Fibroblast of lung (primary cell): ENCODE measurements around the gene SLC25A1. TPM values are rescaled to one million over a fixed set of nuclear protein-coding genes. Genes with fewer than 3 reads are reported as not detected.

ENCODE experiments used
- DNase-seq, 2 donors: peaks; one replicate each; pipeline versions ENCODE4 v3.0.0 to v3.0.0-alpha.2; 2010; ENCODE audit warnings: low read depth in 2 of 2
- H2AFZ ChIP-seq: 2 replicates; pipeline ENCODE4 v1.5.1; 2012; ENCODE audit warnings: low read length, control low read depth, inconsistent platforms
- H3K27ac ChIP-seq: 2 replicates; pipeline ENCODE4 v1.5.1; 2011; ENCODE audit warnings: low read length, control low read depth; ENCODE audit not compliant: insufficient read depth
- H3K27me3 ChIP-seq: 2 replicates; pipeline ENCODE4 v1.5.1; 2011; ENCODE audit warnings: mild to moderate bottlenecking, low read length; ENCODE audit not compliant: control insufficient read depth, insufficient read depth
- H3K36me3 ChIP-seq: 2 replicates; pipeline ENCODE4 v1.5.1; 2011; ENCODE audit warnings: low read length; ENCODE audit not compliant: control insufficient read depth, insufficient read depth
- H3K4me1 ChIP-seq: 2 replicates; pipeline ENCODE4 v1.5.1; 2011; ENCODE audit warnings: low read length; ENCODE audit not compliant: control insufficient read depth, insufficient read depth; ENCODE audit errors: extremely low read depth
- H3K4me2 ChIP-seq: 2 replicates; pipeline ENCODE4 v1.5.1; 2011; ENCODE audit warnings: low read length, control low read depth; ENCODE audit not compliant: insufficient read depth; ENCODE audit errors: extremely low read depth
- H3K4me3 ChIP-seq, 4 experiments: fragments of 200-600 bp in 1 of 4; sonication (generic) in 1 of 4; replicated peaks in 1 of 4; 2 replicates each; pipeline ENCODE4 v1.5.1; 2011 to 2016; ENCODE audit warnings: low read length in 4 of 4, low read depth in 3 of 4, mild to moderate bottlenecking in 3 of 4, control low read depth in 2 of 4, inconsistent platforms in 1 of 4, mixed read lengths in 1 of 4; ENCODE audit not compliant: insufficient read depth in 1 of 4; ENCODE audit errors: control extremely low read depth in 1 of 4
- H3K79me2 ChIP-seq: 2 replicates; pipeline ENCODE4 v1.5.1; 2012; ENCODE audit warnings: mild to moderate bottlenecking, low read length, inconsistent platforms; ENCODE audit not compliant: control insufficient read depth, insufficient read depth
- H3K9ac ChIP-seq: 2 replicates; pipeline ENCODE4 v1.5.1; 2011; ENCODE audit warnings: mild to moderate bottlenecking, low read length, control low read depth; ENCODE audit not compliant: insufficient read depth
- H3K9me3 ChIP-seq: 2 replicates; pipeline ENCODE4 v1.5.1; 2012; ENCODE audit warnings: low read depth, low read length; ENCODE audit not compliant: control insufficient read depth, insufficient read depth
- H4K20me1 ChIP-seq: 2 replicates; pipeline ENCODE4 v1.5.1; 2011; ENCODE audit warnings: low read length; ENCODE audit not compliant: control insufficient read depth, insufficient read depth; ENCODE audit errors: extremely low read depth
- CTCF ChIP-seq, 2 donors: IDR thresholded peaks in 1 of 2; conservative IDR thresholded peaks in 1 of 2; 1 replicate in 1 of 2; 2 replicates in 1 of 2; pipeline ENCODE4 v1.5.1; 2011 to 2012; ENCODE audit warnings: low read length in 2 of 2, control low read depth in 1 of 2, inconsistent platforms in 1 of 2, low read depth in 1 of 2, mild to moderate bottlenecking in 1 of 2
- EZH2 ChIP-seq: IDR thresholded peaks from 2 replicates; pipeline ENCODE4 v1.5.1; 2012; ENCODE audit warnings: low read length, control low read depth, mild to moderate bottlenecking; ENCODE audit errors: missing control alignments
- polyA plus RNA-seq, 2 donors: library from polyadenylated mRNA; depleted of rRNA in 1 of 2; stranded (reverse) in 1 of 2; unstranded in 1 of 2; fragments of >200 nt; gene quantifications; 2 replicates each; pipeline ENCODE4 v1.2.1, GENCODE V29; 2011 to 2012; ENCODE audit warnings: missing spikeins in 1 of 2
- total RNA-seq: library from RNA; depleted of rRNA; stranded (reverse); fragments of >200 nt; gene quantifications from 2 replicates; pipeline ENCODE4 v1.2.1, GENCODE V29; 2014

Gene SLC25A1
- total and polyA plus RNA-seq, 2 donors (not counting 1 experiment from before 2014, with no cell fraction given), result 56.1 to 161 TPM

- Histone ChIP-seq H3K9ac (no peak overlapping the region), H3K9me3 (no peaks in the 10 kb centered on the region), H3K27me3 (no peaks in the 10 kb centered on the region), H3K79me2 (peaks cover 12% of the 10 kb centered on the region), H4K20me1 (no peaks in the 10 kb centered on the region), H3K4me1 (no peaks in the 10 kb centered on the region), H2AFZ (no peak overlapping the region), H3K27ac (no peak overlapping the region), H3K4me3 (no peak overlapping the region), H3K36me3 (peaks cover 29% of the 10 kb centered on the region), H3K4me2 (no peak overlapping the region)
- DNase-seq, result no peak
- no peak for TF ChIP-seq EZH2
- no peak for TF ChIP-seq CTCF (conservative IDR thresholded peaks at IDR 0.05 in 1 of 2, IDR thresholded peaks at IDR 0.05 in 1 of 2; ENCODE audit: low read depth in 1 of 2, low read length in 2 of 2)
Measured at GRCh38 chr22:19139974-19140373, 38.6 kb downstream of the SLC25A1 start.

GRCh38 chr22:19139001-19139356 lies 39.6 kb downstream of the SLC25A1 start:
- no peak overlapping the region for H3K4me2 ChIP-seq
- H3K27ac ChIP-seq, result no peak overlapping the region
- no peaks in the 10 kb centered on the region for H3K27me3 ChIP-seq
- no peaks in the 10 kb centered on the region for H3K4me1 ChIP-seq
- H3K9me3 ChIP-seq, result no peaks in the 10 kb centered on the region
- no peak for DNase-seq
- H4K20me1 ChIP-seq, result no peaks in the 10 kb centered on the region
- peaks cover 8% of the 10 kb centered on the region for H3K79me2 ChIP-seq
- H3K9ac ChIP-seq, result no peak overlapping the region
- no peak for TF ChIP-seq EZH2
- no peak for TF ChIP-seq CTCF (conservative IDR thresholded peaks at IDR 0.05 in 1 of 2, IDR thresholded peaks at IDR 0.05 in 1 of 2; ENCODE audit: low read depth in 1 of 2, low read length in 2 of 2)
- peaks cover 35% of the 10 kb centered on the region for H3K36me3 ChIP-seq
- H2AFZ ChIP-seq, result no peak overlapping the region
- no peak overlapping the region for H3K4me3 ChIP-seq

GRCh38 chr22:19138217-19139000 lies 40.1 kb downstream of the SLC25A1 start:
- Histone ChIP-seq H3K4me3 (no peak overlapping the region), H3K79me2 (peaks cover 3% of the 10 kb centered on the region), H3K27ac (no peak overlapping the region), H3K9me3 (no peaks in the 10 kb centered on the region), H2AFZ (no peak overlapping the region), H3K4me2 (no peak overlapping the region), H3K4me1 (no peaks in the 10 kb centered on the region), H4K20me1 (no peaks in the 10 kb centered on the region), H3K27me3 (no peaks in the 10 kb centered on the region), H3K36me3 (peaks cover 37% of the 10 kb centered on the region), H3K9ac (no peak overlapping the region)
- TF ChIP-seq EZH2 (no peak), CTCF (conservative IDR thresholded peaks at IDR 0.05 in 1 of 2, IDR thresholded peaks at IDR 0.05 in 1 of 2; ENCODE audit: low read depth in 1 of 2, low read length in 2 of 2) (no peak)
- no peak for DNase-seq
